ENCODE measurements around the gene PRSS36.
A peak's percentile ranks its signal among the peaks of the same experiment; 100 is the strongest.

The PRSS36 gene

DNA sequence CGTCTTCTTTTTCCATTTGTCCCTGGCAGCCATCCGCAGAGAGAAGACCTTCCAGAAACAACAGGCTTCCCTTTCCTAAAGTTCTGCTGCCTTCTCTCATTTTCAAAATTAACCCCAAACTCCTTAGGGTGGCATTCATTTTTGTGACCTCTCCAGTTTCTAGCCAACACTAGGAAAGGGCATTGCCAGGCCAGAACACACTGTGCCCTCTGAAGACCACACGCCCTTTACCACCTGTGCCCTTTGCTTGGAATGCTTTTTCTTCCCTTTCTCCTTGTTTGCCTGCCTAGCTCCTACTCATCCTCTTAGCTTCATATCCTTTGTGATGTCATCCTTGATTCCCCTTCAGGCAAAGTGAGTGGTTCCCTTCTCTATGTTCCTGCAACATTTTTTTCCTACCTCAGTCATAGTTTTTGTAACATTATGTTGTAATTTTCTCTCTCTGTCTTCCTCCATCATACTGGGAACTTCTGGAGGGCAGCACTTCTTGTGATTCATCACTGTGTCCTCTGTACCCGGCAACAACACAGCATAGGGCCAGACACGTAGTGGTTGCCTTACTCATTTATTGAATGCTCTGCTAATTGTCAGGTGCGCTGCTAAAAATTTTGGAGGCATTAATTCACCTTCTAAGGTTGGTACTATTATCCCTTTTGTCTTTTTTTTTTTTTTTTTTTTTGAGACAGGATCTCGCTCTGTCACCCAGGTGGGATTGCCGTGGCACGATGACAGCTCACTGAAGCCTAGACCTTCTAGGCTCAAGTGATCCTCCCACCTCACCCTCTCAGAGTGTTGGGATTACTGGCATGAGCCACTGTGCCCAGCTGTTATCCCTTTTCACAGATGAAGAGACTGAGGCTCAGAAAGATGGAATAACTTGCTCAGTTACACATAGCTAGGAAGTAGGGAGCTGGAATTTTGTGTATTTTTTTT, 31.4 kb downstream of the PRSS36 start:
- TF ChIP-seq, protein P1, sequence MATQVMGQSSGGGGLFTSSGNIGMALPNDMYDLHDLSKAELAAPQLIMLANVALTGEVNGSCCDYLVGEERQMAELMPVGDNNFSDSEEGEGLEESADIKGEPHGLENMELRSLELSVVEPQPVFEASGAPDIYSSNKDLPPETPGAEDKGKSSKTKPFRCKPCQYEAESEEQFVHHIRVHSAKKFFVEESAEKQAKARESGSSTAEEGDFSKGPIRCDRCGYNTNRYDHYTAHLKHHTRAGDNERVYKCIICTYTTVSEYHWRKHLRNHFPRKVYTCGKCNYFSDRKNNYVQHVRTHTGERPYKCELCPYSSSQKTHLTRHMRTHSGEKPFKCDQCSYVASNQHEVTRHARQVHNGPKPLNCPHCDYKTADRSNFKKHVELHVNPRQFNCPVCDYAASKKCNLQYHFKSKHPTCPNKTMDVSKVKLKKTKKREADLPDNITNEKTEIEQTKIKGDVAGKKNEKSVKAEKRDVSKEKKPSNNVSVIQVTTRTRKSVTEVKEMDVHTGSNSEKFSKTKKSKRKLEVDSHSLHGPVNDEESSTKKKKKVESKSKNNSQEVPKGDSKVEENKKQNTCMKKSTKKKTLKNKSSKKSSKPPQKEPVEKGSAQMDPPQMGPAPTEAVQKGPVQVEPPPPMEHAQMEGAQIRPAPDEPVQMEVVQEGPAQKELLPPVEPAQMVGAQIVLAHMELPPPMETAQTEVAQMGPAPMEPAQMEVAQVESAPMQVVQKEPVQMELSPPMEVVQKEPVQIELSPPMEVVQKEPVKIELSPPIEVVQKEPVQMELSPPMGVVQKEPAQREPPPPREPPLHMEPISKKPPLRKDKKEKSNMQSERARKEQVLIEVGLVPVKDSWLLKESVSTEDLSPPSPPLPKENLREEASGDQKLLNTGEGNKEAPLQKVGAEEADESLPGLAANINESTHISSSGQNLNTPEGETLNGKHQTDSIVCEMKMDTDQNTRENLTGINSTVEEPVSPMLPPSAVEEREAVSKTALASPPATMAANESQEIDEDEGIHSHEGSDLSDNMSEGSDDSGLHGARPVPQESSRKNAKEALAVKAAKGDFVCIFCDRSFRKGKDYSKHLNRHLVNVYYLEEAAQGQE (IDR thresholded peaks at IDR 0.05; ENCODE audit: low read depth): no peak
- no peak for TF ChIP-seq ZBTB7A (IDR thresholded peaks at IDR 0.05; ENCODE audit: low read depth)

DNA sequence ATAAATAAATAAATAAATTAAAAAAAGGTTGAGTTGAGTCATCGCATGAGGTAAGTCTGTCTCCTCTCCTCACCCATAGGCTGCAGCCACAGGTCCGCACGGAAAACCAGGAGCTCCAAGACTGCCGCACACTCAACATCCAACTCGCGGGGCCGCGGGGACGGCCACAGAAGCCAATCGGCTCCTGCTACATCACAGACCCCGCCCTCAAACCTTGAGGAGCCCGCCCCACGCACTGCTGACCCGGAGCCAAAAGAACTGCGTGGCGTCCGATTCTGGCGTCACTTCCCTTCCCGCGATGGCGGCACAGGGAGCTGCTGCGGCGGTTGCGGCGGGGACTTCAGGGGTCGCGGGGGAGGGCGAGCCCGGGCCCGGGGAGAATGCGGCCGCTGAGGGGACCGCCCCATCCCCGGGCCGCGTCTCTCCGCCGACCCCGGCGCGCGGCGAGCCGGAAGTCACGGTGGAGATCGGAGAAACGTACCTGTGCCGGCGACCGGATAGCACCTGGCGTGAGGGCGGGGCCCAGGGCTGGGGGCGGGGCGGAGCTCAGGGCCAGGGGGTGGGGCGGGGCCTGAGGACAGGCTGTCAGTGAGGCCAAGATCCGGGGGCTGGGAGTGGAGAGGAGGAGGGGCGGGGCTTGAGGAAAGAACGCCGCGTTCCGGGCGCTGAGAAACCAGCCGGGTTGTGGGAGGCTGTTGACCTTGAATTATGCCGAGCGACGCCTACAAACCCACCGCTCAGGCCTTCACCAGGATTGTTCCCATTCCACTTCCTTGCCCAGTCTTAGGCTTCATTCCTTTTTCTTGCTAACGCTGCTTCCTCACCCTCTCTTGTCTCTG, 32.3 kb downstream of the PRSS36 start, which contains the start of gene KAT8:
TSS of gene KAT8 (plus strand) at position 281 of the 839 bp plus-strand sequence. CDS start at position 299, 18 bp downstream.
- peak; percentile 72; the same call in 1 of the 2 replicates for TF ChIP-seq TAF1 (IDR thresholded peaks at IDR 0.05; ENCODE audit: low read depth)
- TF ChIP-seq, protein P1 (IDR thresholded peaks at IDR 0.05; ENCODE audit: low read depth): peak; percentile 15; the same call in 1 of the 2 replicates
- no peak for TF ChIP-seq RAD21 (IDR thresholded peaks at IDR 0.05; ENCODE audit: low read depth)
- TF ChIP-seq, protein P2, sequence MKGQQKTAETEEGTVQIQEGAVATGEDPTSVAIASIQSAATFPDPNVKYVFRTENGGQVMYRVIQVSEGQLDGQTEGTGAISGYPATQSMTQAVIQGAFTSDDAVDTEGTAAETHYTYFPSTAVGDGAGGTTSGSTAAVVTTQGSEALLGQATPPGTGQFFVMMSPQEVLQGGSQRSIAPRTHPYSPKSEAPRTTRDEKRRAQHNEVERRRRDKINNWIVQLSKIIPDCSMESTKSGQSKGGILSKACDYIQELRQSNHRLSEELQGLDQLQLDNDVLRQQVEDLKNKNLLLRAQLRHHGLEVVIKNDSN (IDR thresholded peaks at IDR 0.05): no peak
- TF ChIP-seq TEAD4 (IDR thresholded peaks at IDR 0.05): peak; percentile 28; the same call in 1 of the 2 replicates
- no peak for TF ChIP-seq EP300 (IDR thresholded peaks at IDR 0.05; ENCODE audit: borderline replicate concordance)
- peak; percentile 96 for TF ChIP-seq YY1 (IDR thresholded peaks at IDR 0.05; ENCODE audit: low read depth)
- TF ChIP-seq CEBPB (IDR thresholded peaks at IDR 0.05): no peak
- peak; percentile 39; the same call in 1 of the 2 replicates for TF ChIP-seq NFIC (IDR thresholded peaks at IDR 0.05)
- TF ChIP-seq, protein P3, sequence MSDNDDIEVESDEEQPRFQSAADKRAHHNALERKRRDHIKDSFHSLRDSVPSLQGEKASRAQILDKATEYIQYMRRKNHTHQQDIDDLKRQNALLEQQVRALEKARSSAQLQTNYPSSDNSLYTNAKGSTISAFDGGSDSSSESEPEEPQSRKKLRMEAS (IDR thresholded peaks at IDR 0.05): peak; percentile 75
- TF ChIP-seq FOXM1 (IDR thresholded peaks at IDR 0.05; ENCODE audit: borderline replicate concordance, low read depth): no peak
- peak; percentile 93 for TF ChIP-seq CREB1 (IDR thresholded peaks at IDR 0.05; ENCODE audit: low read depth)
- TF ChIP-seq EGR1 (IDR thresholded peaks at IDR 0.05): peak; percentile 40
- no peak for TF ChIP-seq ZBTB7A (IDR thresholded peaks at IDR 0.05; ENCODE audit: low read depth)
- peak; percentile 67; the same call in 1 of the 2 replicates for TF ChIP-seq TCF12 (IDR thresholded peaks at IDR 0.05; ENCODE audit: low read depth)

DNA sequence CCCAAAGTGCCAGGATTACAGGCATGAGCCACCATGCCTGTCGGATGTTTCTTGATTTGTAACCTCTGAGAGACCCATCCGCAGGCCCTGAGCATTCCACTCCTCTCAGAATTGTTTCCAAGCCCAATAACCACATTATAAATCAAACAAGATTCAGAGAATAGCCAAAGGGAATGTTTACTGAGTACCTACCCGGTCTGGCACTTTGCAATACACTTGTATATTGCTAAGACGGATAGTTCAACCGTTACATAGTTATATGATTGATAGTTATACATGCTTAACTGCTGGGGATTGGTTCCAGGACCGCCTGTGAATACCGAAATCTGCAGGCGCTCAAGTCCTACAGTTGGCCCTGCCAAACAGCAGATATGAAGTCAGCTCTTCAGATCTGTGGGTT, 35.4 kb downstream of the PRSS36 start:
- TF ChIP-seq CEBPB (IDR thresholded peaks at IDR 0.05): no peak
- no peak for TF ChIP-seq NFIC (IDR thresholded peaks at IDR 0.05)

DNA sequence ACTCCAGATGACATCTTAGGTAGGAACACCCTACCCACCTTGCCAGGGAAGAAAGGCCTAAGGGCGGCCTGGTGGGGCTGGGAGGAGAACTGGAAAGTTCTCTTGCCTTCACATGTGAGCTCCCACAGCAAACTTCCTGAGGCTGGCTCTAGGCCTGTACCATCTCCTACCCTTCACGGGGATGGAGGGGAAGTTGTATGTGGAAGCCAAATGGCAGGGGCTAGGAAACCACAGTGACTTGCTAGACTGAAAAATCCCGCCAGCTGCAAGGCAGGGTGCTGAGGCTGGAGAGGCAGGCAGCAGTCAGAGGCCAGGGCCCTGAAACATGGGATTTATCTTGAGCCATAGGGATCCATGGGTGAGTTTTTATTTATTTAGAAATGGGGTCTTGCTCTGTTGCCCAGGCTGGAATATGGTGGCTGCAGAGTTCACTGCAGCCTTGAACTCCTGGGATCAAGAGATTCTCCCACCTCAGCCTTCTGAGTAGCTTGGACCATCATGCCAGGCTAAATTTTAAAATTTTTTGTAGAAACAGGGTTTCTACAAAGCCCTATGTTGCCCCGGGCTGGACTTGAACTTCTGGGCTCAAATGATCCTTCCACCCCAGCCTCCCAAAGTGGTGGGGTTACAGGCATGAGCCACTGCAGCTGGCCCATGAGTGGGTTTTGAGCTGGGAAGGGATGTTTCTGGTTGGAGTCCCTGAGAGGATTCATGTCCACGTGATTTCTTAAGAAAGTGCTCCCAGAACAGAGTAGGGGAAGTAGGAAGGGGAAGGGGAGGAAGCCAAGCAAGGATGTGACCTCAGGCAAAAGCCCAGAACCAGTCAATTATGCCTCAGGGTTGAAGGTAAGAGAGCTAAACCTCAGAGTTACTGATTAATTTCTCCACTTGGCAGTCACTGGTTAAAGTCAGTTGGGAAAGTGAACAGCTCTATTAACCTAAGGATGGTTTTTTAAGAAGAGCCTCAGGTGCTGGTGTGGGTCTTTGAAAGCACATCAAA, 36.4 kb downstream of the PRSS36 start:
- TF ChIP-seq CEBPB (IDR thresholded peaks at IDR 0.05) (no peak), YY1 (IDR thresholded peaks at IDR 0.05; ENCODE audit: low read depth) (no peak), EGR1 (IDR thresholded peaks at IDR 0.05) (no peak), RAD21 (IDR thresholded peaks at IDR 0.05; ENCODE audit: low read depth) (no peak), FOXM1 (IDR thresholded peaks at IDR 0.05; ENCODE audit: borderline replicate concordance, low read depth) (no peak), TCF12 (IDR thresholded peaks at IDR 0.05; ENCODE audit: low read depth) (no peak), TAF1 (IDR thresholded peaks at IDR 0.05; ENCODE audit: low read depth) (no peak), EP300 (IDR thresholded peaks at IDR 0.05; ENCODE audit: borderline replicate concordance) (no peak), NFIC (IDR thresholded peaks at IDR 0.05) (no peak), ZBTB7A (IDR thresholded peaks at IDR 0.05; ENCODE audit: low read depth) (no peak), TEAD4 (IDR thresholded peaks at IDR 0.05) (no peak), CREB1 (IDR thresholded peaks at IDR 0.05; ENCODE audit: low read depth) (no peak)
- TF ChIP-seq, protein P2 (IDR thresholded peaks at IDR 0.05): no peak
- TF ChIP-seq, protein P3 (IDR thresholded peaks at IDR 0.05): no peak
- TF ChIP-seq, protein P1 (IDR thresholded peaks at IDR 0.05; ENCODE audit: low read depth): no peak

Measured in Ishikawa (cell line).